Prostate gland (tissue), 2 donors: Measurements from ENCODE around the gene SAP30. TPM values are rescaled to one million over a fixed set of nuclear protein-coding genes. Genes with fewer than 3 reads are reported as not detected.

Source experiments
- DNase-seq: peaks from one replicate; pipeline ENCODE4 v3.0.0-alpha.2; 2019; ENCODE audit warnings: low spot score
- H3K27ac ChIP-seq, 2 donors: fragments of 200-600 bp; sonication (generic); 2 replicates each; pipeline ENCODE4 v1.5.1; 2017 to 2019
- H3K27me3 ChIP-seq: fragments of 200-600 bp; sonication (generic); replicated peaks from 2 replicates; pipeline ENCODE4 v1.5.1; 2019; ENCODE audit not compliant: insufficient read depth
- H3K36me3 ChIP-seq, 2 donors: fragments of 200-600 bp; sonication (generic); 1 replicate in 1 of 2; 2 replicates in 1 of 2; pipeline versions ENCODE4 v1.5.1 to v1.8.1; 2017 to 2019
- H3K4me1 ChIP-seq: fragments of 200-600 bp; sonication (generic); replicated peaks from 2 replicates; pipeline ENCODE4 v1.5.1; 2019
- H3K4me3 ChIP-seq, 2 donors: fragments of 200-600 bp; sonication (generic); 2 replicates each; pipeline ENCODE4 v1.5.1; 2017 to 2019
- H3K9me3 ChIP-seq: fragments of 200-600 bp; sonication (generic); 2 replicates; pipeline ENCODE4 v1.5.1; 2017
- POLR2A ChIP-seq: fragments of 450-650 bp; IDR thresholded peaks from one replicate; pipeline ENCODE4 v1.6.1; 2016; ENCODE audit warnings: antibody characterized with exemption, mild to moderate bottlenecking
- POLR2AphosphoS5 ChIP-seq: sonication (generic); formaldehyde crosslinking; IDR thresholded peaks from one replicate; pipeline ENCODE4 v1.6.1; 2017; ENCODE audit warnings: antibody characterized with exemption
- WGBS: methylation state at CpG from one replicate; pipeline ENCODE4 v1.1.5; 2018; 5-methylcytosine and 5-hydroxymethylcytosine counted together
- intact Hi-C: fragments of 100-400 bp; cut with DNase I; formaldehyde crosslinking; loops from one replicate; pipeline ENCODE4 v1.14.2; 2022
- total RNA-seq, 2 donors: library from RNA; depleted of rRNA; stranded (reverse); fragments of >200 nt; gene quantifications; one replicate each; pipeline ENCODE4 v1.1.0, GENCODE V29; 2016
- TF ChIP-seq, protein P1 (sequence below), 4 experiments: fragments of 200-600 bp in 2 of 4; fragments of 450-650 bp in 2 of 4; sonication (generic) in 2 of 4; IDR thresholded peaks; 1 replicate in 3 of 4; 2 replicates in 1 of 4; pipeline ENCODE4 v1.5.1; 2016 to 2019; ENCODE audit warnings: antibody characterized with exemption in 4 of 4, mild to moderate bottlenecking in 2 of 4, moderate library complexity in 2 of 4

Gene SAP30
- total RNA-seq, 2 donors from 2014 or later, result 34.9 to 39.0 TPM

DNA sequence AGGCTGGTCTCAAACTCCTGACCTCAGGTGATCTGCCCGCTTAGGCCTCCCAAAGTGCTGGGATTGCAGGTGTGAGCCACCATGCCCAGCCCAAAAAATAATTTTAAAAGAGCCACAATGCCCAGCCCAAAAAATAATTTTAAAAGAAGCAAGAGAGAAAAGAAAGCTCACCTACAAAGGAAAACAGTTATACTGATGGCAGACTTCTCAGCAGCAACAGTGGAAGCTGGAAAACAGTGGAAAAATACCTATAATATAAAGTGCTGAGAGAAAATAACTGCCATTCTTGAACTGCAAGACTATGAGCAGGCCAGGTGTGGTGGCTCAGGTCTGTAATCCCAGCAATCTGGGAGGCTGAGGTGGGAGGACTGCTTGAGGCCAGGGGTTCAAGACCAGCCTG is 23.3 kb upstream of the SAP30 start:
- no peaks in the 10 kb centered on the region for H3K36me3 ChIP-seq
- no peak overlapping the region for H3K4me3 ChIP-seq
- intact Hi-C loops, result no loop called here
- 100% methylated on average over 1 of the region's 1 CpG for WGBS
- no peaks in the 10 kb centered on the region for H3K9me3 ChIP-seq
- TF ChIP-seq, protein P1, sequence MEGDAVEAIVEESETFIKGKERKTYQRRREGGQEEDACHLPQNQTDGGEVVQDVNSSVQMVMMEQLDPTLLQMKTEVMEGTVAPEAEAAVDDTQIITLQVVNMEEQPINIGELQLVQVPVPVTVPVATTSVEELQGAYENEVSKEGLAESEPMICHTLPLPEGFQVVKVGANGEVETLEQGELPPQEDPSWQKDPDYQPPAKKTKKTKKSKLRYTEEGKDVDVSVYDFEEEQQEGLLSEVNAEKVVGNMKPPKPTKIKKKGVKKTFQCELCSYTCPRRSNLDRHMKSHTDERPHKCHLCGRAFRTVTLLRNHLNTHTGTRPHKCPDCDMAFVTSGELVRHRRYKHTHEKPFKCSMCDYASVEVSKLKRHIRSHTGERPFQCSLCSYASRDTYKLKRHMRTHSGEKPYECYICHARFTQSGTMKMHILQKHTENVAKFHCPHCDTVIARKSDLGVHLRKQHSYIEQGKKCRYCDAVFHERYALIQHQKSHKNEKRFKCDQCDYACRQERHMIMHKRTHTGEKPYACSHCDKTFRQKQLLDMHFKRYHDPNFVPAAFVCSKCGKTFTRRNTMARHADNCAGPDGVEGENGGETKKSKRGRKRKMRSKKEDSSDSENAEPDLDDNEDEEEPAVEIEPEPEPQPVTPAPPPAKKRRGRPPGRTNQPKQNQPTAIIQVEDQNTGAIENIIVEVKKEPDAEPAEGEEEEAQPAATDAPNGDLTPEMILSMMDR (IDR thresholded peaks at IDR 0.05), result no peak
- no peak for TF ChIP-seq POLR2AphosphoS5
- TF ChIP-seq POLR2A, result no peak
- H3K27me3 ChIP-seq, result no peaks in the 10 kb centered on the region
- DNase-seq, result no peak
- H3K4me1 ChIP-seq, result no peaks in the 10 kb centered on the region
- no peak overlapping the region for H3K27ac ChIP-seq

DNA sequence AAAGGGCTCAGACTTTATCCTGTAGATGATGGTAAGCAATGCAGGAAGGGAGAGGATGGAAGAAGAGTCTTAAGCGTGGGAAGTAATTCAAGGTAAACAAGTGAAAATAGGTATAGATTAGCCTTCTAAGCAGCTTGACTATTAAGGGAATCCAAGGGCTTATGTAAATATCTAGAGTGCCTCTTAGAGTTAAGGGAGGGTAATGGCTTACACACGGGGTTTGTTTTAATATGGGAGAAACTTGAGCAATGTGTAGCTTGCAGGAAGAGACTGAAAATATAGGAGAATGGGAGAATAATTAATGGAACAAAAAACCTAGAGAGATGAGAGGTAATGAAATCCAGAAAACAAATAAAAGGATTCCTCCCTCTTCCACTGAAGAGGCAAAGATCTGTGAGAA is 12.8 kb upstream of the SAP30 start:
- WGBS, result 66% methylated on average over 2 of the region's 2 CpGs
- intact Hi-C loops, result no loop called here

DNA sequence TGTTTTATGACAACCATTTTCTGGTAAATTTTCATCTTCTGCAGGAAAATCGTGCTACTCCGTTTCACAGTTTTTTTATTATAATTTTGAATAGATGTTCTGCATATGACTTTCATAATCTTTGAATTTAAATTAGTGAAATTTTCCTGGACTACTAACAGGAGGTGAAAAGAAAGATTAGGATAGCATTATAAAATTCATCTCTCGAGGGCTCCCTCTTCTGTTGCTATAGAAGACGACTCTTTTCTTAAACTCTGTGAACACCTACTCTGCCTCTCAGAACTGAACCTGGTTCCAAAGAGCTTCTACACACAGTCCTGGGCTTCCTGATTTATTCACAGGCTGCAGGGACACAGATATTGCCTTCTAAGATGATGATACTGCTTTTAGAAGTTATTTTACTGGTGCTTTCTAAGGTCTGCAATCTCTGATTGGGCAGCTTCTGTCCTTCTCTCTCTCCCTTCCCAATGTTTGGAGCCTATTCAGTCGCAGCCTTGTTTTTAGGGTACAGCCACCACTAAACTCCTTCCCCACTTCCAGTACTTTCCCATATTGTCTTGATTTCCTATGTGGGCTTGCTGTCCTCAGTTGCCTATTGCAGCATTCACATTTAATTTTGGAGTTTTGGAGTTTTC is 10.1 kb upstream of the SAP30 start:
- intact Hi-C loops, result no loop called here

More for the DNA sequence above, 12.8 kb upstream of the SAP30 start:
- Histone ChIP-seq H3K27ac (no peak overlapping the region), H3K4me3 (no peak overlapping the region), H3K27me3 (no peaks in the 10 kb centered on the region), H3K36me3 (no peaks in the 10 kb centered on the region), H3K4me1 (no peaks in the 10 kb centered on the region), H3K9me3 (no peaks in the 10 kb centered on the region)
- TF ChIP-seq POLR2A (no peak), POLR2AphosphoS5 (no peak)
- TF ChIP-seq, protein P1 (IDR thresholded peaks at IDR 0.05), result no peak
- no peak for DNase-seq

DNA sequence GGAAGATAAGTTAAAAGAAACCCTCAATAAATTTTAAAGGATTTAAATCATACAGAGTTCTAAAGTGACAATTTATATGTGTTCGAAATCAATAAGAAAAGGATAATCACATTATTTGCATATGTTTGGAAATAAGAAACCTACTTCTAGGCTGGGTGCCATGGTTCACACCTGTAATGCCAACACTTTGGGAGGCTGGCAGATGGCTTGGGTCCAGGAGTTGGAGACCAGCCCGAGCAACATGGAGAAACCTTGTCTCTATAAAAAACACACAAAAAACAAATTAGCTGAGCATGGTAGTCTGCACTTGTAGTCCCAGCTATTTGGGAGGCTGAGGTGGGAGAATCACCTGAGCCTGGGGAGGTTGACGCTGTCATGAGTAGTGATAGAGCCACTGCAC is 8.1 kb upstream of the SAP30 start:
- H3K27me3 ChIP-seq, result no peaks in the 10 kb centered on the region
- TF ChIP-seq, protein P1 (IDR thresholded peaks at IDR 0.05), result no peak
- TF ChIP-seq POLR2A (no peak), POLR2AphosphoS5 (no peak)
- 74% methylated on average over 3 of the region's 3 CpGs for WGBS
- intact Hi-C loops, result no loop called here
- no peak overlapping the region for H3K27ac ChIP-seq
- H3K4me3 ChIP-seq, result no peak overlapping the region
- no peak for DNase-seq
- H3K9me3 ChIP-seq, result no peaks in the 10 kb centered on the region
- H3K4me1 ChIP-seq, result no peaks in the 10 kb centered on the region
- H3K36me3 ChIP-seq, result no peaks in the 10 kb centered on the region

More for the DNA sequence above, 10.1 kb upstream of the SAP30 start:
- TF ChIP-seq POLR2A, result no peak
- TF ChIP-seq, protein P1 (IDR thresholded peaks at IDR 0.05), result peak in 1 of 4 experiments; percentile 26
- DNase-seq, result no peak
- Histone ChIP-seq H3K36me3 (no peaks in the 10 kb centered on the region), H3K4me1 (no peaks in the 10 kb centered on the region), H3K27ac (no peak overlapping the region), H3K9me3 (no peaks in the 10 kb centered on the region), H3K27me3 (no peaks in the 10 kb centered on the region), H3K4me3 (no peak overlapping the region)
- 62% methylated on average over 5 of the region's 5 CpGs for WGBS

DNA sequence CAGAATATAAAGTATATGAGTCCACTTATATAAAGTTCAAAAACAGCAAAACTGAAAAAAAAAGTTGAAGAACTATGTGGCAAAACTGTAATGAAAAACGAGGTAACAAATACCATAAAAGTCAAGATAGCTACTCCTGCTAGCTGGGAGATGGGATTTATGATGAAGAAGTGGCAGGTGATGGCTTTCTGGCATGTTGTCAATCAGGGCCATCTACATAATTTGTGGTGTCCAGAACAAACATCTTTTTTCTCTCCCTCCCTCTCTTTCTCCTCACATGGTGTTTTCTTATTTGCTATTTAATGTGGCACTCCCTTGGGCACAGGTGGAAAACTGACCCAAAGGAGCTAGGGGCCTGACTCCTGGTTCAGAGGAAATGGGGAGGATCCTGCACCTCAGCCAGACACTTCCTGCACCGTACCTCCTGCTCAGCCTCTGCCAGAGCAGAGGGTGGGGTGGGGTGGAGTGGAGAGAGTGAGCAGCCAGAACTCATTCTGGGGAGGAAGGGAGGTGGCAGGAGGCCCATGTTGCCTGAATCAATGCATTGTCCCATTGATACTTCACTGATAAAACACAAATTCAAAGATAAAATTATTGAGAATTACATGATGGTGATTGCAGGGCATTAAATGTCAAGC is 5.3 kb upstream of the SAP30 start:
- no peaks in the 10 kb centered on the region for H3K9me3 ChIP-seq
- no peak for TF ChIP-seq POLR2A
- TF ChIP-seq POLR2AphosphoS5, result no peak
- TF ChIP-seq, protein P1 (IDR thresholded peaks at IDR 0.05), result no peak
- no peak overlapping the region for H3K4me3 ChIP-seq
- intact Hi-C loops, result no loop called here
- DNase-seq, result no peak
- no peak overlapping the region for H3K27ac ChIP-seq
- H3K27me3 ChIP-seq, result no peaks in the 10 kb centered on the region
- H3K4me1 ChIP-seq, result no peaks in the 10 kb centered on the region
- WGBS, result 30% methylated on average over 2 of the region's 2 CpGs
- H3K36me3 ChIP-seq, result no peaks in the 10 kb centered on the region
